Fibroblast of the conjunctiva (primary cell): ENCODE measurements around the gene TOPBP1.
A peak's percentile ranks its signal among the peaks of the same experiment; 100 is the strongest.
"Not testable (repeated sequence)": the region's sequence is repeated elsewhere in the genome, so short reads cannot be mapped to it uniquely, and the experiment has no call there.

ENCODE experiments used
- DNase-seq: peaks from one replicate; pipeline ENCODE4 v3.0.0-alpha.2; 2010; ENCODE audit warnings: low read depth

Gene TOPBP1

GRCh38 chr3:133570937-133571320 is 90.8 kb downstream of the TOPBP1 start:
- no peak for DNase-seq

- peak; percentile 56 for DNase-seq
Observed at GRCh38 chr3:133570139-133570936, 91.4 kb downstream of the TOPBP1 start.

- DNase-seq, result no peak
Observed at GRCh38 chr3:133568294-133569014, 93.3 kb downstream of the TOPBP1 start.

- DNase-seq, result no peak
Observed at GRCh38 chr3:133563816-133564215, 97.9 kb downstream of the TOPBP1 start.

- no peak for DNase-seq
Observed at GRCh38 chr3:133563186-133563591, 98.6 kb downstream of the TOPBP1 start.

GRCh38 chr3:133562376-133562775 is 99.4 kb downstream of the TOPBP1 start:
- no peak for DNase-seq

GRCh38 chr3:133561679-133562078 is 100.1 kb downstream of the TOPBP1 start:
- DNase-seq, result no peak

GRCh38 chr3:133551589-133551988 is 110.2 kb downstream of the TOPBP1 start:
- DNase-seq, result not testable (repeated sequence)
